GM18907 (cell line): ENCODE data around the gene CFC1B.
"Not testable (repeated sequence)": the region's sequence is repeated elsewhere in the genome, so short reads cannot be mapped to it uniquely, and the experiment has no call there.

Experiments
- ATAC-seq: cut with Tn5 transposase; IDR thresholded peaks from one replicate; pipeline ENCODE4 v1.9.1; 2021; ENCODE audit warnings: mild to moderate bottlenecking, moderate library complexity; ENCODE audit not compliant: unreplicated experiment

The CFC1B gene

DNA sequence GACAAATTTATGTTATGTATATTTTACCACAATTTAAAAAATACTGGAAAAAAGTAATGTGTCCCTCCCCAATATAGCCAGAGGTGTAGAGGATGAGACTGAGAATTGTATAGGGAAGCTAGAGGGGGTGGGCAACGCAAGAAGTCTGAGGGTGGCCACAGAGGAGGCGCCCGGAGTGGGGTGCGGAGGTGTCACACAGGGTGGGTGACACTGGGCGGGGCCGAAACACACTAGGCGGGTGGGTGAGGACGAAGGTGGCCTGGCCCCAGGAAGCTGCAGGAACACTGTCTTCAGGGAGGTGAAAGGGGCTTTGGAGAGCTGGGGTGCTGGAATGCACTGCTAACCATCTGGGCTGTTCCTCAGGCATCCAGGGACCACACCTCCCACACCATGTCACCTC lies 35.4 kb downstream of the CFC1B start:
- not testable (repeated sequence) for ATAC-seq

DNA sequence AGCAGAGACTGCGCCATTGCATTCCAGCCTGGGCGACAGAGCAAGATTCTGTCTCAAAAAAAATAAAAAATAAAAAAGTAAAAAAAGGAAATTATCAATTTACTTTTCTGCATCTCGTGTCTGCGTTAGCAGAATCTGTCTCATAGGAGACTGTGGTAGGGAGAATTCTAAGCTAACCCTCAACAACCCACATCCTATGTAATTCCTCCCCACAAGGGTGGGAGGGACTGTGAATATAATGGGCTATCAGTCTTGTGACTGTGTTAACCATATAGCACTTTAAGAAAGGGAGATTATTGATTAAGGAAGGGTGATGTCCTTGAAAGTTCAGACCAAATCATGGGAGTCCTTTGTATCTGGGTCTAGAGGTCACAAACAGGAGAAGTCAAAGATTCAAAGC lies 45.1 kb downstream of the CFC1B start:
- not testable (repeated sequence) for ATAC-seq

DNA sequence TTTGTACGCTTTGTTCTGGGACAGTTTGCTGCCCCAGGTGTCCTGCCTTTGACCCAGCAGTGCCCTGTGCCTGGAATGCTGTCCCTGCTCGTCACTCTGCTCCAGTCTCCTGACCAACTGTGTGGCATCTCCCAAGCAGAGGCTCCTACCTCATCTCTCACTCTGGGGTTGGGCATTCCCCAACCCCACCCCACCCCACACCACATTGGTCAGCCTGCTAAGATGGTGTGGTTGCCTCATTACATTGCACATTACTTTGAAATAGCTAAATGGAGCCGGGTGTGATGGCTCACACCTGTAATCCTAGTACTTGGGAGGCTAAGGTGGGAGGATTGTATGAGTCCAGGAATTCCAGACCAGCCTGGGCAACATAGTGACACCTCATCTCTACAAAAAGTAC lies 50.9 kb downstream of the CFC1B start:
- not testable (repeated sequence) for ATAC-seq

DNA sequence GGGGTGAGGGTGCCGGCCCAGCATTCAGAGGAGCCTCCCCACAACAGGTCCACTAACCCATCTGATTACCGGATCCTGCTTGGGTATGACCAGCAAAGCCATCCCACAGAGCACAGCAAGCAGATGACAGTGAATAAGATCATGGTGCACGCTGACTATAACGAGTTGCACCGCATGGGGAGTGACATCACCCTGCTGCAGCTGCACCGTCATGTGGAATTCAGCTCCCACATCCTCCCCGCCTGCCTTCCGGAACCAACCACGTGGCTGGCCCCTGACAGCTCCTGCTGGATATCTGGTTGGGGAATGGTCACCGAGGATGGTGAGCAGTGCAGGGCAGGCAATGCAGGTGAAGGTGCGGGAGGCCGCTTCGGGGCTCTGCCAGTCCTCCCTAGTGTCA lies 53.2 kb downstream of the CFC1B start:
- not testable (repeated sequence) for ATAC-seq

DNA sequence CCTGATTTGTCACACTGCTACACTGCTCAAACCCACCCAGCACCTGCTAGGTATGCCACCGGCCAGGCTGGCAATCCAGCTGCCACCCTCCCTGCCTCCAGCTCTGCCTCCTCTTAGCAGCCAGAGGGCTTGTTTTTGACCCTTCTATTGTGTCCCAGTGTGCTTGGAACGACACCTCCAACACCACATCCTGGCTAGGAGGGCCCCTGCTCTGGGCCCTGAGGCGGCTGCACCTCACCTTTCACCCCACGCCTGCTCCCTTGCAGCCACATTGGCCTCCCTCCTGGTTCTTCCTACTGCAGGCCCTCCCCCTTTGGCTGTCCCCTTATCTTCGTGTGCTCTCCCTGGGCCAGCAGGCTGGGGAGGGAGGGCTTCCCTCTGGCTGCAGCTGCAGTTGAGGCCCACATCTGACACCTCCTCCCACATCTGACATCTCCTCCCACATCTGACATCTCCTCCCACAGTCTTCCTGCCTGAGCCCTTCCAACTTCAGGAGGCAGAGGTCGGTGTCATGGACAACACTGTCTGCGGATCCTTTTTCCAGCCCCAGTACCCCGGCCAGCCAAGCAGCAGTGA lies 55.3 kb downstream of the CFC1B start:
- ATAC-seq = not testable (repeated sequence)

DNA sequence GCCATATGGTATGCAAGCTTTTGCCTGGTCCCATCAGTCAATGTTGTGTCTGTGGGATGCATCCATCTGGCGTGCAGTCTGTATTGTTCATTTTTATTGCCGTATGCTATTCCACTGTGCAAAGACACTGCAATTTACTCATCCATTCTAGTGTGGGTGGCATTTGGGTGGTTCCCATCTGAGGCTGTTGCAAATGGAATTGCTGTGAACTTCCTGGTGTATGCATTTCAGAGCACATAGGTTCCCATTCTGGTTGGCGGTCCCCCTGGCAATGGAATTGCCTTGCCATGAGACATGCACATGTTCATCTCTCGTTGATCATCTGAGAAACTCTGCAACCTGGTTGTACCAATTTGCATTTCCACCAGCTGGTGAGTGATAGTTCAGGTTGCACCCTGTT lies 56.5 kb downstream of the CFC1B start:
- not testable (repeated sequence) for ATAC-seq
